Activated CD4-positive, alpha-beta T cell treated with anti-CD3 and anti-CD28 coated beads, Interleukin-2, amount 50 U/mL, for 16 hours (primary cell): ENCODE data around the gene UBXN4.
"Not testable (repeated sequence)": the region's sequence is repeated elsewhere in the genome, so short reads cannot be mapped to it uniquely, and the experiment has no call there.

ENCODE experiments used
- DNase-seq: peaks from one replicate; pipeline ENCODE4 v3.0.0-alpha.2; 2020

The UBXN4 gene, protein sequence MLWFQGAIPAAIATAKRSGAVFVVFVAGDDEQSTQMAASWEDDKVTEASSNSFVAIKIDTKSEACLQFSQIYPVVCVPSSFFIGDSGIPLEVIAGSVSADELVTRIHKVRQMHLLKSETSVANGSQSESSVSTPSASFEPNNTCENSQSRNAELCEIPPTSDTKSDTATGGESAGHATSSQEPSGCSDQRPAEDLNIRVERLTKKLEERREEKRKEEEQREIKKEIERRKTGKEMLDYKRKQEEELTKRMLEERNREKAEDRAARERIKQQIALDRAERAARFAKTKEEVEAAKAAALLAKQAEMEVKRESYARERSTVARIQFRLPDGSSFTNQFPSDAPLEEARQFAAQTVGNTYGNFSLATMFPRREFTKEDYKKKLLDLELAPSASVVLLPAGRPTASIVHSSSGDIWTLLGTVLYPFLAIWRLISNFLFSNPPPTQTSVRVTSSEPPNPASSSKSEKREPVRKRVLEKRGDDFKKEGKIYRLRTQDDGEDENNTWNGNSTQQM

DNA sequence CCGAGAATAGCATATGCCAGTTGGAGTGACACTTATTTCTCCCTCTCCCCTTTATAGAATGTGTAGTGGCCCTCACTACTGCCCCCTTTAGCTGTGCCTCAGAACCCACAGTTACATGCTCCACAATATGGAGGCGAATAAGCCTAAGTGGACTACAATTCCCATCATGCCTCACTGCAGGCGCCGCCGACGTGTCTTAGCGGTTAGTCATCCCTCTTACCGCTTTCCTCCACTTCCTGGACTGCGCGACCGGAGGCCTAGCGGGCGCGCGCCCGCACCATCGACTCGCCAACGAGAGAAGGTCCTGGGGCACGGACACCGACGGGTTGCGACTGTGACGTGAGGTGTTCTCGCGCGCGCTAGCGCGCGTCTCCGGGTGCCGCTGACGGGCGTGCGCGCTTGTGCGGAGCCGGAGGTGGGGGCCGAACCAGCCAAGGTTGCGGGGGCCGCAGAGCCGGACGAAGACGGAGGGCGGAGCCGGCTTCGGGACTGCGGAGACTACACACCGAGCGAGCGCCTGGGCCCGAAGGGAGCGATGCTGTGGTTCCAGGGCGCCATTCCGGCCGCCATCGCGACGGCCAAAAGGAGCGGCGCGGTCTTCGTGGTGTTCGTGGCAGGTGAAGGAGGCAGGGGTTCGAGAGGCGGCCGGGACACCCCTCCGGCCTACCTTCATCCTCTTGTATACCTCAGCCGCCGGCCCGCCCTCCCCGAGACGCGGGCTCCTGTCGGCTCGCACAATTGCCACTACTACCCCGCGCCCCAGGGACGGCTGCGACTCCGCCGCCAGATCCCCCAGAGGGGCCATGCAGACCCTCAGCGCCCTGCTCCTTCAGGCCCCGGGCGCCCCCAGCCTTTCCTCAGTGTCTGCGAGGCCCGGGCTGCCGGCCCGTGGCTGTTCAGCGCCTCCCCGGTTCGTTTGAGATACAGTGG lies at the start of gene UBXN4:
TSS of gene UBXN4 (plus strand) at position 461 of the 930 bp plus-strand sequence. CDS start at position 536, 75 bp downstream.
- DNase-seq = peak; percentile 99

DNA sequence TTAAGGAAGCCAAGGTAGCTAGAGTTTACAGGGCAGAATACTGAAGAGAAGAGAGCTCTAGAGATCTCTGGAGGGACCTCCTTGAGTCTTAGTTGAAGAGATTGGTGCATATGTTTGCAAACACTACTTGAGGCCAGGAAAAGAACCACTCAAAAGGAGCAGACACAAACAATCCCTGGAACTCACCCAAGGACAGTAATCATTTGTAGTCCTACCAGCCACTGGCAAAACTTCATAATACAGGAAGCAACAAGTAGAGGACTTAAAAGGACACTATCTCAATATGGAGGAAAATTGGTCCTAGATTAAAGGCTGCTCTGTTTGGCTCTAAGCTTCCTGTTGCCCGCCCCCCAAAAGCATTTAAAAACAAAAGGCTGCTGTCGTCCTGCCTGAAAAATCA lies 46.9 kb upstream of the UBXN4 start:
- no peak for DNase-seq

DNA sequence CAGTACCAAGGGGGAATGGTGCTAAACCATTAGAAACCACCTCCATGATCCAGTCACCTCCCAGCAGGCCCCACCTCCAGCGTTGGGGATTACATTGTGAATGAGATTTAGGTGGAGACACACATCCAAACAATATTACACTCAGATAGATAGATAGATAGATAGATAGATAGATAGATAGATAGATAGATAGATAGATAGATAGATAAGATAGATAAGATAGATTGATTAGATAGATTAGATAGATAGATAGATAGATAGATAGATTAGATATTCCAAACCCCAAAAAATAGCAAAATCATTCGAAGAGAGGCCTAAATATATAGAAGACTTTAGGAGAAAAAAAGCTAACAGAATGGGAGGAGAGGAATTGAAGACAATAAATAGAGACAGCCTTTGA lies 42.8 kb upstream of the UBXN4 start:
- DNase-seq = no peak

DNA sequence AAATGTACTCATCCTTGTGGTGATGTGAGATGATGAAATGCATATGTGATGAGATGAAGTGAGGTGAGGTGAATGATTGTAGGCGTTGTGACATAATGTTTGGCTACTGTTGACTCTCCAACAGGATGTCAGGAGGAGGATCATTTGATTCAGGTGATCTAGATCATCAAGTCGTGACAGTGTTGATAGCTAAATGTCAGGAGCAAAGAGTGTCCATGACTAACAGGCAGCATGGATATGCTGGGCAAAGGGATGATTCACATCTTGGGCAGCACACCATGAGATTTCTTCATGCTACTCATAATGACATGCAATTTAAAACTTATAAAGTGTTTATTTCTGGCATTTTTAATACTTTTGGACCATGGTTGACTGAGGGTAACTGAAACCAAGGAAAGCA lies 40.2 kb upstream of the UBXN4 start:
- no peak for DNase-seq

DNA sequence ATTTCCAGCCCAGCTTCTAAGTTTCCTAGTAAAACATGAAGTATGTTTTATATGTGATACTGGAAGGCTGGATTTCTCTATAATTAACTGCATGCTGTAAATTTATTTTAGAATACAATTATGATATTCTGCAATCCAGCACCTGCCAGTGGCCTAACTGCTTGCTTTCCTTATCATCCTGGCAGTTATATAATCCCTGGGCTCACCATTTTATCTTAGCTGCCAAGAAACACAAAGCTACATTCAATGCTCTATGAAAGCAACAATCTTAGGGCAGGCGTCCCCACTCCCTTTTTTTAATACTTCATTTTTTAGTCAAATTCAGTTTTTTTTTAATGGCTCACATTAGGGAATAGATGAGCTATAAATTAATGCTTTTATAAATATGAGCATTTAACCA lies 38.4 kb upstream of the UBXN4 start:
- DNase-seq = no peak

DNA sequence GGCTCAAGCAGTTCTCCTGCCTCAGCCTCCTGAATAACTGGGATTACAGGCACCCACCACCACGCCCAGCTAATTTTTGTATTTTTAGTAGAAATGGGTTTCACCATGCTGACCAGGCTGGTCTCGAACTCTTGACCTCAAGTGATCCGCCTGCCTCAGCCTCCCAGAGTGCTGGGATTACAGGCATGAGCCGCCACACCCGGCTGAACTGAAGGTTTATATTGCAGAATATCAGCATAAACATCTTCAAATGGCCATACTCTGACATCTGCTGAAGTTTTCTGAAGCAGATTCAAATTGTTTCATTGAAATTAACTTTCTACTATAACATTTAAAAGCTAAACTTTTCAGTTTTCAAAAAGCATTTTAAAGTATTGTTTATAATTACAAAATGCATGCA lies 37.6 kb upstream of the UBXN4 start:
- not testable (repeated sequence) for DNase-seq

DNA sequence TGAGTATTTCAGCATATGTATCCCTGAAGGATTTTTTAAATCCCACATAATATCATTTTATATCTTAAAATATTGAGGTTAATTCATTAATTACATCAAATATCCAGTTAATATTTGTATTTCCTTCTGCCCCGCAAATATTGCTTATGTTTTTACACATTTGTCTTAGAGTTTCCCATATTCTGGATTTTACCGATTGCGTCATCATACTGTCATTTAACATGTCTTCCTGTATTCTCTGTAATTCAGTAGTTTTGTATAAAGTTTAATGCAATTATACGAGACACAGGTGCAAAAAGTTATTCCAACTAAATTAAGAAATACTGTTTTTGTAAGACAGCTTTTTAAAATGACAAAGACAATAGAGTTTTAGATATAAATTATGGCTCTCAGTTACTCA lies 33.5 kb upstream of the UBXN4 start:
- DNase-seq = no peak

DNA sequence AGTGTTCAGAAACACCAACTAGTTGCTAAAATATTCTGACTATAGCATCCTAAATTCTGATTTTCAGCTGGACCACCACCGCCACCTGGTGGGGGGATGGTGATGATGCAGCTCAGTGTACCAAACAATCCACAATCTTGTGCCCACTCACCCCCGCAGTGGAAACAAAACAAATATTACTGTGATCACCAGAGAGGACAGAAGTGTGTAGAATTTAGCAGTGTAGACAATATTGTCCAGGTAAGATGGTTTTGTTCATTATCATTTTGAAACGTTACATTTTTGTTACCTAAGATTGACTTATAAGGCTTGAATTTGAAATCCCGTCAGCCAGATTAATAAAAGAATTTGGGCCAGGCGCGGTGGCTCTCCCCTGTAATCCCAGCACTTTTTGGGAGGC lies 31.7 kb upstream of the UBXN4 start:
- DNase-seq = peak; percentile 65

DNA sequence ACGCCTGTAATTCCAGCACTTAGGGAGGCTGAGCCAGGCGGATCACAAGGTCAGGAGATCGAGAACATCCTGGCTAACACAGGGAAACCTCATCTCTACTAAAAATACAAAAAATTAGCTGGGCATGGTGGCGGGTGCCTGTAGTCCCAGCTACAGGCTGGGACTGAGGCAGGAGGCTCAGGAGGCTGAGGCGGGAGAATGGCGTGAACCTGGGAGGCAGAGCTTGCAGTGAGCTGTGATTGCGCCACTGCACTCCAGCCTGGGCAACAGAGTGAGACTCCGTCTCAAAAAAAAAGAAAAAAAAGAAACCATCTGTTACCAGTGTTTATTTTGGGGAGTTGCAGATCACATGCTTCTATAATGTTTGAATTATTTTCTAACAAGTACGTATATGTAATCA lies 26.6 kb upstream of the UBXN4 start:
- DNase-seq = not testable (repeated sequence)

DNA sequence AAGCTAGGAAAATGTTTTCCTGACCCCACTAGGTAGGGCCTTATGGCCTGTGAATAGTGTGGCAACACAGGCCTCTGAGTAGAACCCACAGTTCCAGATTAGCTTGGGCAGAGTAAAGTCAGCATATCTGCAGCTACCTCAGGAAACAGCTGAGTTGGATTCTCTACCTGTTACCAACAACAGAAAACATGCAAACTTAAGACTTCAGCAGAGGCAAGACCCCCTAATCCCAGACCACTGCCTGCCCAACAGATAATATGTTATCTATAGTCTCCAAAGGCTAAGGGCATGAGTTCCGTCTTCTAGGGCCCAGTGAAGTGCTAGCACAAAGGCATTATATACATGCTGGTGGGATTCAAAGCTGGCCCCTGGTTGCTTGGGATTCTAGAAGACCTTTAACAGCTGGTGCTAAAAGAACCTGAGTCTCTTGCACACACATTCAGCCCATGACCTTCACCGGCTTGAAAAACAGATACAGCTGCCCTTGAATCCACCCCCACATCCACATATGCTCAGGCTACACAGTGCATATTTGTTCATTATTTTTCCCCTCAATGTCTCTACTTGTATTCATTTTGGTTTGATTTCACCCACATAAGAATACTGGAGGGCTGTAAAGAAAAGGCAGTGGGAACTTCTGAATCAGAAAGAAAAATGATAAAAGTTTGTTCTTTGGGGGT lies 13.5 kb upstream of the UBXN4 start:
- no peak for DNase-seq

DNA sequence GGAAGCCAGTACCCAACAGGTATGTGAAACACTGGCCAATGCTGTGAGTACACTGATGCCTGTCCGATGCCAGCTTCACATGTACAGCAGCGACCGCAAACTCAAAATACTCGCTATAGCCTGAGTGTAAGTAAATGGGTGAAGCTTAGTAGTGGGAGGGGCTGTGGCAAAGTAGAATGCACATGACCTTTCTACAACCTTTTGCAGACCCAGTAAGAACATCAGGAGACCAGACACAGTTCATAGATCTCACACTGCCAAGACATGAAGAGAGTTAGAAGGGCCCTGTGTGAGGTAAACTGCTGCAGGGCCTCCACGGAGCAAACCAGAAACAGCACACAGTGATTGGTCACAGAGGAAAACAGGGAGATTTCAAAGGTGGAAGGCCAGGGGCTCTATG lies 9.1 kb upstream of the UBXN4 start:
- no peak for DNase-seq

DNA sequence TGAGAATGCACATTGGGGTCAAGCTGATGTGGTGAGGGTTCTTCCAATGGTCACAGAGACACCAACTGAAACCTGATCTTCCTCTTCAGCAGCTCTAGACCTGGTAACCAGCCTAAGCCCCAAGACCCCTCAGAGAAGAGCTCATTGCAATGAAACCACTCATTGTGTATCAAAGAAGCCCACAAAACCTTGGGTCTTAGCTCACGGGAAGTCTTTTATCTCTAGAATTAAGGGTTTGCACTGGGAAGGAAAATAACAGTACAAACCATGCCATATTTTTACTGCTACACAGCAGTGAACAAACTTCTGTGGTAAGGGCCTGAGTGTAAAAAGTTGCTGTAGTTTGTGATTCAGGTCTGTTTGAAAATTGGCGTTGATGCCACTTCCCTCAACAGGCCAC lies 8.6 kb upstream of the UBXN4 start:
- no peak for DNase-seq

DNA sequence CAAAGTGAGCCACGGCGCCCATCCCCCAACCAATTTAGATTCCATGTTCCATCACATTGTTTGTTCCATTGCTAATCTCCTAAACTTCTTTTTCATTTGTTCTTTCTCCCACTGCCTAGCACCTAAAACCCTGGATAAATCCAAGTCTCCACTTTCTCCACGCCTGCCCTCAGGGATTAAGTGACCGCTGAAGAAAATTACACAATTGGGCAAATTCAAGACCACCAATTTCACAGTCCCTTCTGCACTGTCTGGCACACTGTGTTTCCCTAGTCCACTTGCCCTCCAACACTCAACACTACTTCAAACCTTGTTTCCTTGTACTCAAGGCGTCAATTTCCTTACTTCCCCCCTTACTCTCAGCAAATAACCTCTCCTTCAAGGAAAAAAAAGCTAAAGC lies 5.1 kb upstream of the UBXN4 start:
- no peak for DNase-seq

DNA sequence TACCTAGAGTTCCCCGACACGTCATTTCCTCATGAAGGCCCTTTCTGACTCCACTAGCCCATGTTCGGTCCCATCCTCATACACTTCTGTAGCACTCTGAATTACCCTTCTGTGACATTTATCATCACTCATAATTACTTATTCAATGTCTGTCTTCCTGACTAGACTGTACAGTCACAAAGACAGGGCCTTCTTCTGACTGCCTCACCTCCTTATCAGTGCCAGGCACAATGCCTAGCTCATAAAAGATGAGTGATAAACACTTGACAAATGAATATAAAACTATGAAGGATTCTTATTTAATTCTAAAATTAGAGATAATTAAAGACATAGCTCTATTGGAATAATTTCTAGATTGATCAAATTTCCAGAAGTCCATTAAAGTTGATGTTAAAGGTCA lies 1.4 kb upstream of the UBXN4 start:
- DNase-seq = no peak

DNA sequence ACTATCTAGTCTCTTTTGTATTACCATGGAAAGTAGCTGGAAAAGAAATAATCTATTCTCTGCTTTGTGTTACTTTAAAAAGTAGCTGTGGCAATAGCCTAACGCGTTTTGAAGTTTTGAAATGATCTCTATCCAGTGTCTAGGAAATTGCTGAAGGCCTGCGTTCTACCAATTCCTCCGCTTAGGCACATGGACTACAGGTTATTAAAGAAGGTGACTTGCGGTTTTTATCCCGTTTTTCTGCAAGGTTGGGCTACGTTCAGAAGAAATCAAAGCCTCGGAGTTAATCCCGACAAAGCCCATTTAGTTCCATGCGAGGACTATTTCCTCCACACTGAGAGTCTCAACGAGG lies 636 bp upstream of the UBXN4 start:
- no peak for DNase-seq

DNA sequence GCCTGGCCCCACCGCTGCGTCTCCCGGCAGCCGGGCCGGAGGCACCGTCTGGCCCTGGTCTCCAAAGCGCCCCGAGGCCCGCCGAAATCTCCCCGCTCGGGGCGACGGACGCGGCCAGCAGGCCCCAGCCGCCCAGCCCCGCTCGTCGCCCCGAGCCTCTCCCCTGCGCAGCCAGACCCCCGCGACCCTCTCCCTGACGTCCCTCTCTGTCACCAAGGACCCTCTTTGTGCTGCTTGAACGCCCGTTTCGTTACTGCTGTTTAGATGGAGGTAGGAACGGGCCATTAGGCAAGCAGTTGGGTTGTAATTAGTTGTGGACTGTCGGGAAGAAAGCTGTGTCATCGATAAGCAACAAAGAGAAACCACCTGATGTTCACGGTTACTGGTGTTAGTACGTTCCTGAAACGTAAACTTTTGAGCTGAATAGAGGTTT lies 686 bp downstream of the UBXN4 start:
- peak; percentile 56 for DNase-seq

DNA sequence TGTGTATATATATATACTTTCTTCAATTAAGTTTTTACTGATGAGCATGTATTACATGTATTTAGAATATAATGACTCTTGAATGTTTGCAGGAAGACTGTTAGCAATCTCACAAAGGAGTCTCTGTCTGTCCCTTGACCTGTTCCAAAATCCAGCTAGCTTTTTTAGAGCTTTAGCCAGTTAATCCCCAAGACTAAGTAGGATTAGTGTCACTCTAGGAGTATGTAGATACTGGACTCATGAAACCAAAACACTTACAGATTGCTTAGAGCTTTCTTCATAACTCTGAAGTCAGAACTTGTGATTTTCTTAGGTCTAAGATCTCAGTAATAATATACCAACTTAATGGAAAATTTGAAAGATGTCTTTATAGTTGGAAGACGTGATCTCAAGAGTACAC lies 2.2 kb downstream of the UBXN4 start:
- no peak for DNase-seq

DNA sequence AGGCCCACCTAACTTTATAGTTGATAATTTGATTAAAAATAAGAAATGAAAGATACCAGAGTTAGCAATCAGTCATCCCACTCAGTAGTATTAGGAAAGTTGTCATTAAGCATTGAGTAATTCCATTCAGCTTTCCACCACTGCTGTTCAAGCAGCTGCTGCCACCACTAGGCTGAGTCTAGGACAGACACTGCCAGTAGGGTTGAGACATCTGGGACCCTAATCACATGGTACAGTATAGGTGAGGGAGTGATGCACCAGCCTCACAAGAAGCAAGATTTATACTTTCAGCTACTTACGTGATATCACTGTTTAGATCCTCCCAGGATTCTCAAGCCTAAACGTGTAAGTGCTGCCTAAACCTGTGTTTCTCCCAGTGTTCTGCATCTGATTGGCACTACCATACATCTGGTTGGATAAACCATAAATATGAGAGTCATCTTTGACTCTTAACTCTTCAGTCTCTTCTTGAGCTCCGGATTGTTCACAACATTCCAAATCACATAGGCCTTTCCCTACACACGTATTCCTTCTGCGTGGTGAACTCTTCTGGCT lies 3.2 kb downstream of the UBXN4 start:
- peak; percentile 51 for DNase-seq

DNA sequence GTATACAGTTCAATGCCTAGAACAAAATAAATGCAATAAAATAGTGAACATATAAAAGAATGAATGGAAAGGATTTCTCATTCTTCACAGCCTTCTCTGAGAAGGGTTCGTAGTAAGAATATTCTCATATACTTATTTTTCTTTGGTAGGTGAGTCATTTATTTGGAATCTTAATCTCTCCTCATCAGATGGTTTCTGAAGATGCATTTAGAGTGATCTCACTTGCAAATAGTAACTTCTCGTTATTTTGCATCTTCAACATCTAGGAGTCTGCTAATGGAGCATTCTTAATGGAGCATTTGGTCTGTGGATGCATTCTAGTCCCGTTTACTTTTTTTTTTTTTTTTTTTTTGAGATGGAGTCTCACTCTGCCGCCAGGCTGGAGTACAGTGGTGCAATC lies 3.9 kb downstream of the UBXN4 start:
- no peak for DNase-seq

DNA sequence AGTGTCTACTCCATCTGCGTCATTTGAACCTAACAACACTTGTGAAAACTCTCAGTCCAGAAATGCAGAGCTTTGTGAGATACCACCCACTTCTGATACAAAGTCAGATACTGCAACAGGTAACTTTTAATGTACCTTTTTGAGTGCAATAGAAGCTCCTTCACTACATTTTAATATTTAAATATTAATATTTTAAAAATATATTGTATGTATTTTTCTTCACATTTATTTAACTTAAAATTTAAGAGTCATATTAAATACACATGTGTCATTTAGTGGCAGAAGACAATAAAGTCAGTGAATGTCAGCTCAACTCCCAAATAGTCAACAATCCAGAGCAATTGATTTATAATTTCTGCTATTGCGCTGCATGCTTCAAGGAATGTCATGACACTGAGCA lies 13.9 kb downstream of the UBXN4 start:
- no peak for DNase-seq

DNA sequence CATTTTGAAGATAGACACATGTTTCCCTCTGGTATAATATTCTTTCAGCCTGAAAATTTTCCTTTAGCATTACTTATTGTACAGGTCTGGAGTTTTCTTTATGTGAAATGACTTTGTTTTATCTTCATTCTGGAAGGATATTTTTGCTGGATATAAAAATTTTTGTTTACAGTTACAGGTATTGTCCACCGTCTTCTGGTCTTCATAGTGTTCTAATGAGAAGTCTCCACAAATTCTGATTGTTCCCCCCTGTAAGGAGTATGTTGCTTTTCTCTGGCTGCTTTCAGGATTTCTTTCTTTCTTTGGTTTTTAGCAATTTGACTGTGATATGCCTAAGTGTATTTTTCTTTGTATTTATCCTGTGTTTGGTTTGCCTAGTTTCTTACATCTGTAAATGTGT lies 15.0 kb downstream of the UBXN4 start:
- no peak for DNase-seq

DNA sequence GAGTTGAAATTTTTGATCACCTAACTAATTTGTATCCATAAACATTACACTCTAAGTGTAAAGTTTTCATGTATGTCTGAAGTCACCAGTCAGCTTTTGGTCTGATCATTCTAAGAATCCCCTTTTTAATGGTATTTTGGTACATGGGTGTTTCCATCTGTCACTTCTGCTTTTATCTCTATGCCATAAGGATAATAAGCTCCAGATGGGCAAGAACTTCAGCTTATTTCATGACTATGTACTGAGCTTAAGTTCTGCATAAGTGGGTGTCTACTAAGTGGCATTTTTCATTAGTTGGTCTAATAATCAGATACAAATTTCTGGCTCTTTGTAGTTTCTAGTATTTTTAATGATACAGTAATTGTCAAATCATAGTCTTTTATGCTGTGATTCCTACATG lies 20.4 kb downstream of the UBXN4 start:
- DNase-seq = no peak

DNA sequence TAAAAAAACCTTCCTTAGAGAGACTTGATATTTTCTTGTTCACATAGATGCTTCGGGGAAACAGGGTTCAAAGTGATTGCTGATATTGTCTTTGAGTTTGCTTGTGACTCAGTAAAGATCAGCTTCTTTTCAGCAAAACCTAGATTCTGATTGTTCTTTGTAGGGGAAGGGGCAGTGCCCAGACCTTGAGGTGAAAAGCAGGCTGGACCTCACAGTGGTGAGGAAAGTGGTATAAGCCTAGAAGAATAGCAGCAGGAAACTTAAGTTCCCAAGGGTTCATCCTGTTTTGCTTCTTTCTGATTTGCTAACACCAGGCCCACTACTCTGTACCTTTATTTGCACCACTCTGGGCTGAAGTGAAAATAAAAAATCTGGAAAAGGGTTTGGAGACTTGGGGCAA lies 20.9 kb downstream of the UBXN4 start:
- no peak for DNase-seq
